ENCODE measurements around the gene FCN3. TPM values are rescaled to one million over a fixed set of nuclear protein-coding genes. Genes with fewer than 3 reads are reported as not detected.

The FCN3 gene
- total and polyA plus RNA-seq, 2 donors (not counting 1 experiment from before 2014, with no cell fraction given): not detected

- H3K9me3 Mint-ChIP-seq (ENCODE audit: insufficient read depth): no peaks in the 10 kb centered on the region
- H3K27me3 ChIP-seq (replicated peaks in 1 of 4; ENCODE audit: control extremely low read depth in 1 of 4, control insufficient read depth in 3 of 4, insufficient read depth in 4 of 4, low read length in 3 of 4): no peaks in the 10 kb centered on the region
- peak overlapping the region; percentile 89 for H3K4me2 ChIP-seq (replicated peaks; ENCODE audit: low read depth, low read length, poor library complexity, severe bottlenecking)
- H3K4me3 ChIP-seq (ENCODE audit: control extremely low read depth in 1 of 5, extremely low read depth in 1 of 5, insufficient read depth in 1 of 5, low read depth in 2 of 5, low read length in 4 of 5): peak overlapping the region; percentile 61 to 89 (median 79)
- peak overlapping the region; percentile 96 for H3K4me3 Mint-ChIP-seq
- TF ChIP-seq EZH2 (IDR thresholded peaks at IDR 0.05; ENCODE audit: borderline replicate concordance, insufficient read depth, low read depth, low read length, poor library complexity, severe bottlenecking): no peak
- TF ChIP-seq, protein P1, sequence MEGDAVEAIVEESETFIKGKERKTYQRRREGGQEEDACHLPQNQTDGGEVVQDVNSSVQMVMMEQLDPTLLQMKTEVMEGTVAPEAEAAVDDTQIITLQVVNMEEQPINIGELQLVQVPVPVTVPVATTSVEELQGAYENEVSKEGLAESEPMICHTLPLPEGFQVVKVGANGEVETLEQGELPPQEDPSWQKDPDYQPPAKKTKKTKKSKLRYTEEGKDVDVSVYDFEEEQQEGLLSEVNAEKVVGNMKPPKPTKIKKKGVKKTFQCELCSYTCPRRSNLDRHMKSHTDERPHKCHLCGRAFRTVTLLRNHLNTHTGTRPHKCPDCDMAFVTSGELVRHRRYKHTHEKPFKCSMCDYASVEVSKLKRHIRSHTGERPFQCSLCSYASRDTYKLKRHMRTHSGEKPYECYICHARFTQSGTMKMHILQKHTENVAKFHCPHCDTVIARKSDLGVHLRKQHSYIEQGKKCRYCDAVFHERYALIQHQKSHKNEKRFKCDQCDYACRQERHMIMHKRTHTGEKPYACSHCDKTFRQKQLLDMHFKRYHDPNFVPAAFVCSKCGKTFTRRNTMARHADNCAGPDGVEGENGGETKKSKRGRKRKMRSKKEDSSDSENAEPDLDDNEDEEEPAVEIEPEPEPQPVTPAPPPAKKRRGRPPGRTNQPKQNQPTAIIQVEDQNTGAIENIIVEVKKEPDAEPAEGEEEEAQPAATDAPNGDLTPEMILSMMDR (IDR thresholded peaks at IDR 0.05): no peak
- H3K36me3 ChIP-seq (replicated peaks in 1 of 2; ENCODE audit: control extremely low read depth in 1 of 2, control insufficient read depth in 1 of 2, extremely low read depth in 1 of 2, insufficient read depth in 2 of 2, low read length in 1 of 2): peaks cover 0 to 24% of the 10 kb centered on the region in 2 experiments
- DNase-seq (peak; percentile 53), ATAC-seq (ENCODE audit: low read depth) (no peak)
- H3K4me1 Mint-ChIP-seq: peaks cover 66% of the 10 kb centered on the region
- intact Hi-C loops (cut with micrococcal nuclease): no loop called here
- peaks cover 46% of the 10 kb centered on the region for H3K79me2 ChIP-seq (ENCODE audit: control insufficient read depth, insufficient read depth, low read length)
- peak overlapping the region; percentile 98 for H3K27ac Mint-ChIP-seq
- peaks cover 37 to 59% of the 10 kb centered on the region in 2 donors for H3K4me1 ChIP-seq (ENCODE audit: control insufficient read depth in 2 of 2, insufficient read depth in 2 of 2, low read length in 2 of 2)
- H4K20me1 ChIP-seq (ENCODE audit: control insufficient read depth, insufficient read depth, low read length, poor library complexity, severe bottlenecking): peaks cover 6% of the 10 kb centered on the region
- POLR2A ChIA-PET: interaction anchor here (1.3 to 2.1 kb wide), 8 partner anchors 7 to 23 kb away, joined by 3 to 16 read pairs (median 8); partner anchors contain the start of gene MAP3K6
- CTCF ChIA-PET: interaction anchor here (1.0 to 12.7 kb wide), 13 partner anchors 10 to 321 kb away, joined by 3 to 132 read pairs (median 7); partner anchors contain the start of gene MAP3K6
- peaks cover 0 to 7% (median 0%) of the 10 kb centered on the region in 3 donors for H3K9me3 ChIP-seq (ENCODE audit: control extremely low read depth in 1 of 3, control insufficient read depth in 2 of 3, insufficient read depth in 1 of 3, low read length in 2 of 3)
- H3K9ac ChIP-seq (ENCODE audit: low read length): peak overlapping the region; percentile 77
- H2AFZ ChIP-seq (ENCODE audit: insufficient read depth, low read depth, low read length, poor library complexity, severe bottlenecking): peak overlapping the region; percentile 84
- WGBS (ENCODE audit: insufficient coverage): 5% methylated on average over 7 of the region's 8 CpGs
- H3K27ac ChIP-seq (ENCODE audit: low read length in 2 of 2): peak overlapping the region; percentile 85 to 88
- no peaks in the 10 kb centered on the region for H3K27me3 Mint-ChIP-seq
Observed at GRCh38 chr1:27342391-27342777, 32.2 kb downstream of the FCN3 start.
